GM12878 (cell line): ENCODE measurements around the gene FUCA2.

Source experiments
- CEBPB ChIP-seq, 2 experiments: fragments of 150-350 bp in 1 of 2; IDR thresholded peaks; 2 replicates each; pipeline ENCODE4 v1.6.1; 2012 to 2014; ENCODE audit warnings: low read depth in 2 of 2, low read length in 2 of 2, borderline replicate concordance in 1 of 2, inconsistent platforms in 1 of 2
- CTCF ChIP-seq, 3 experiments: IDR thresholded peaks in 2 of 3; conservative IDR thresholded peaks in 1 of 3; 2 replicates each; pipeline ENCODE4 v1.5.1; 2011; ENCODE audit warnings: low read depth in 3 of 3, low read length in 3 of 3, mild to moderate bottlenecking in 3 of 3, control low read depth in 2 of 3, moderate library complexity in 2 of 3, inconsistent platforms in 1 of 3, mixed read lengths in 1 of 3; ENCODE audit not compliant: control insufficient read depth in 2 of 3, insufficient read depth in 1 of 3; ENCODE audit errors: extremely low read depth in 1 of 3
- ESRRA ChIP-seq: IDR thresholded peaks from 2 replicates; pipeline ENCODE4 v1.6.1; 2012; ENCODE audit warnings: mild to moderate bottlenecking, low read length, improper control_type of control experiment
- NR2F1 ChIP-seq: fragments of 450-650 bp; conservative IDR thresholded peaks from 2 replicates; pipeline ENCODE4 v1.6.1; 2017; ENCODE audit warnings: mild to moderate bottlenecking
- POLR2AphosphoS5 ChIP-seq: IDR thresholded peaks from 2 replicates; pipeline ENCODE4 v1.6.1; 2011; ENCODE audit warnings: mild to moderate bottlenecking, low read length, inconsistent platforms
- SRF ChIP-seq, 2 experiments: IDR thresholded peaks; 2 replicates each; pipeline ENCODE4 v1.6.1; 2011; ENCODE audit warnings: low read depth in 2 of 2, low read length in 2 of 2, mild to moderate bottlenecking in 1 of 2, moderate library complexity in 1 of 2
- TAF1 ChIP-seq: IDR thresholded peaks from 2 replicates; pipeline ENCODE4 v1.6.1; 2011; ENCODE audit warnings: mild to moderate bottlenecking, low read depth, low read length, borderline replicate concordance
- TCF12 ChIP-seq: IDR thresholded peaks from 2 replicates; pipeline ENCODE4 v1.6.1; 2011; ENCODE audit warnings: low read depth, mild to moderate bottlenecking, low read length
- ZBTB4 ChIP-seq: fragments of 450-650 bp; formaldehyde crosslinking; IDR thresholded peaks from 2 replicates; pipeline ENCODE4 v1.4.0; 2022; ENCODE audit warnings: mild to moderate bottlenecking, moderate library complexity
- ZNF274 ChIP-seq: IDR thresholded peaks from one replicate; pipeline ENCODE4 v1.8.0; 2011; ENCODE audit not compliant: insufficient read length, insufficient read depth
- ZNF592 ChIP-seq: fragments of 450-650 bp; IDR thresholded peaks from 2 replicates; pipeline ENCODE4 v1.6.1; 2017; ENCODE audit warnings: mild to moderate bottlenecking, moderate library complexity
- ZZZ3 ChIP-seq: IDR thresholded peaks from 2 replicates; pipeline ENCODE4 v1.6.1; 2011; ENCODE audit warnings: low read depth; ENCODE audit not compliant: control insufficient read depth, insufficient read length

- TF ChIP-seq NR2F1, result no peak
- TF ChIP-seq CTCF (IDR thresholded peaks at IDR 0.05 in 2 of 3, conservative IDR thresholded peaks at IDR 0.05 in 1 of 3; ENCODE audit: control insufficient read depth in 2 of 3, extremely low read depth in 1 of 3, insufficient read depth in 1 of 3, low read depth in 3 of 3, low read length in 3 of 3), result no peak
- no peak for TF ChIP-seq TCF12
- TF ChIP-seq ESRRA, result no peak
- no peak for TF ChIP-seq ZZZ3
- TF ChIP-seq ZNF592, result no peak
- TF ChIP-seq TAF1, result no peak
- TF ChIP-seq ZBTB4 (CRISPR knock-in tag), result no peak
- no peak for TF ChIP-seq POLR2AphosphoS5
- TF ChIP-seq CEBPB (IDR thresholded peaks at IDR 0.05; ENCODE audit: borderline replicate concordance in 1 of 2, low read depth in 2 of 2, low read length in 2 of 2), result no peak
- no peak for TF ChIP-seq SRF (IDR thresholded peaks at IDR 0.05; ENCODE audit: low read depth in 2 of 2, low read length in 2 of 2)
- TF ChIP-seq ZNF274, result no peak
Measured at GRCh38 chr6:143490244-143490643, 21.3 kb downstream of the FUCA2 start.
